Activated CD4-positive, CD25-positive, alpha-beta regulatory T cell treated with anti-CD3 and anti-CD28 coated beads, Interleukin-2, amount 50 U/mL, for 24 hours (primary cell): Measurements from ENCODE around the gene OSGEPL1.
A peak's percentile ranks its signal among the peaks of the same experiment; 100 is the strongest.
"Not testable (repeated sequence)": the region's sequence is repeated elsewhere in the genome, so short reads cannot be mapped to it uniquely, and the experiment has no call there.

Source experiments
- ATAC-seq, 2 donors: fragments of 150-1000 bp; cut with Tn5 transposase; one replicate each; pipeline ENCODE4 v1.10.0; 2021; ENCODE audit warnings: mild to moderate bottlenecking in 1 of 2, moderate library complexity in 1 of 2

The OSGEPL1 gene

GRCh38 chr2:189729430-189729829 is 33.2 kb downstream of the OSGEPL1 start:
- no peak for ATAC-seq

- no peak for ATAC-seq
Observed at GRCh38 chr2:189726849-189727248, 35.7 kb downstream of the OSGEPL1 start.

GRCh38 chr2:189726271-189726670 is 36.3 kb downstream of the OSGEPL1 start:
- ATAC-seq = no peak

GRCh38 chr2:189723192-189723591 is 39.4 kb downstream of the OSGEPL1 start:
- no peak for ATAC-seq

- no peak for ATAC-seq
Observed at GRCh38 chr2:189719571-189719970, 43.0 kb downstream of the OSGEPL1 start.

- ATAC-seq = not testable (repeated sequence)
Observed at GRCh38 chr2:189717593-189717992, 45.0 kb downstream of the OSGEPL1 start.

GRCh38 chr2:189709501-189710221 is 52.9 kb downstream of the OSGEPL1 start:
- ATAC-seq = no peak

GRCh38 chr2:189702071-189702470 is 60.5 kb downstream of the OSGEPL1 start:
- no peak for ATAC-seq

- ATAC-seq = no peak
Observed at GRCh38 chr2:189700681-189701080, 61.9 kb downstream of the OSGEPL1 start.

- ATAC-seq = peak; percentile 36 to 55
Observed at GRCh38 chr2:189698020-189698887, 64.3 kb downstream of the OSGEPL1 start.
